Cerebellar nuclear complex (tissue), 1 donor: ENCODE measurements around the gene SRP72.
"Not testable (repeated sequence)": the region's sequence is repeated elsewhere in the genome, so short reads cannot be mapped to it uniquely, and the experiment has no call there.

Source experiments
- DNase-seq, 2 experiments: peaks; one replicate each; lab custom pipeline; 2025; lab: John Stamatoyannopoulos, UW

Gene SRP72

DNA sequence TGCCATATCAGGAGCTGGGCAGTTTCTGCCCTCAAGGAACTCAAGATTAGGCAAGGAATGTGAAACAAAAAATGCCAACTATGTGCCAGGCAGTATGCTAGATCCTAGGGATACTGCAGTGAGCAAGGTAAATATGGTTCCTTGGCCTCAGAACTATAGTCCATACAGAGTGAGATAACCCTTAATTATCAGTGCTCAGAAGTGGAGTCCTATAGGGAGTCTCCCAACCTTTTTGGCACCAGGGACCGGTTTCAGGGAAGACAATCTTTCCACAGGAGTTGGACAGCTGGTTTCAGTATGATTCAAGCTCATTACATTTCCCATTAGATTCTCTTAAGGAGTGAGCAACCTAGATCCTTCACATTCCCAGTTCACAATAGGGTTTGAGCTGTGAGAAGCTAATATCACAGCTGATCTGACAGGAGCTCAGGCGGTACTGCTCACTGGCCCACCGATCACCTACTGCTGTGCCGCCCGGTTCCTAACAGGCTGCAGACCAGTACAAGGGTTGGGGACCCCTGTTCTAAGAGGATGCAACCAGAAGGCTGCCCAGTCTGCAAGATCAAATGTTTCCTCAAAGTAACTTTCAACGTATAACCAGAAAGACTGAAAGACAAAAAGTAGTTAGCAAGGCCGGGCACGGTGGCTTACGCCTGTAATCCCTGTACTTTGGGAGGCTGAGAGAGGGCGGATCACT lies 1.7 kb upstream of the SRP72 start:
- DNase-seq = no peak

DNA sequence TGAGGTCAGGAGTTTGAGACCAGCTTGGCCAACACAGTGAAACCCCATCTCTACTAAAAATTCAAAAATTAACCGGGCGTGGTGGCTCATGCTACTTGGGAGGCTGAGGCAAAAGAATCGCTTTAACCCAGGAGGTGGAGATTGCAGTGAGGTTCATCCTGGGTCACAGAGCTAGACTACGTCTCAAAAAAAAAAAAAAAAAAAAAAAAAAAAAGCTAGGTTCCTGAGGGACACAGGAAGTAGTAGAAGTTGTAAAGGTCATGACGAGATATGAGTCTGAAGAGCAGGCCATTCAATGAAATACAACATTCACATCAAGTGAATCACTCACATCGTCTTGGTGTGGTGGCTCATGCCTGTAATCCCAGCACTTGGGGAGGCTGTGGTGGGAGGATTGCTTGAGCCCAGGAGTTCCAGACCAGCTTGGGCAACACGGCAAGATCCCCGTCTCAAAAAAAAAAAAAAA lies 1.1 kb upstream of the SRP72 start:
- not testable (repeated sequence) for DNase-seq

DNA sequence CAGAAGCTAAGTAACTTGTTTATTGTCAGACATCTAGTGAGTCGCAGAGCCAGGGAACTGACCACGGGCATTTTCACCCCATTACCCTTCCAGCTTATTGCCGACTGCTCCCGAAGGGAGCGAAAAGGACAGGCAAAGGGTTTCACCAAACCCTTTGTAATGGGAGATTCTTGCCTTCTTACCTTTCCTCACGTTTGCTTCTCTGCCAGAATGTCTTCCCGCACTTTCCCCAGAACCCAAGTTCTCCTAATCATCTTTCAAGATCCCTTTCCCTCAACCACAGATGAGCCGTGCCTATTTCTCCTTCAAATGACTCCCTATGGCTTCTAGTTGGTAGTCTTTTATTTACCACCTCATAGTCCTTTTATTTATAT lies 520 bp upstream of the SRP72 start:
- no peak for DNase-seq

DNA sequence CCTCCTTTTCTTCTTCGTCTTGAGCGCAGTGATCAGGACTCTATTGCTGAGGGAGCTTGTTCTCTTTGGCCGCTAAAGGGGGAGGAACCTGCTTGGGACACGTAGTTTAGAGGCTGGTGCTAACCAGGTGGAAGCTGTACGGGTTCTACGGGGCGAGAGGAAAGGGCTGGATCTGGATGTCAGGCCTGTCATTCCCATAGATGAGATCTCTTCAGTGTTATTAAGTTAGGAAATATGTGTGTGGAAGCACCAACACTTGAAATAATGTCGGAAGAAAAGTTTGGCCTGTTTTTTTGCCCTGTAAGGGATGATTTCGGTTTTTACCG lies 643 bp downstream of the SRP72 start:
- no peak for DNase-seq

DNA sequence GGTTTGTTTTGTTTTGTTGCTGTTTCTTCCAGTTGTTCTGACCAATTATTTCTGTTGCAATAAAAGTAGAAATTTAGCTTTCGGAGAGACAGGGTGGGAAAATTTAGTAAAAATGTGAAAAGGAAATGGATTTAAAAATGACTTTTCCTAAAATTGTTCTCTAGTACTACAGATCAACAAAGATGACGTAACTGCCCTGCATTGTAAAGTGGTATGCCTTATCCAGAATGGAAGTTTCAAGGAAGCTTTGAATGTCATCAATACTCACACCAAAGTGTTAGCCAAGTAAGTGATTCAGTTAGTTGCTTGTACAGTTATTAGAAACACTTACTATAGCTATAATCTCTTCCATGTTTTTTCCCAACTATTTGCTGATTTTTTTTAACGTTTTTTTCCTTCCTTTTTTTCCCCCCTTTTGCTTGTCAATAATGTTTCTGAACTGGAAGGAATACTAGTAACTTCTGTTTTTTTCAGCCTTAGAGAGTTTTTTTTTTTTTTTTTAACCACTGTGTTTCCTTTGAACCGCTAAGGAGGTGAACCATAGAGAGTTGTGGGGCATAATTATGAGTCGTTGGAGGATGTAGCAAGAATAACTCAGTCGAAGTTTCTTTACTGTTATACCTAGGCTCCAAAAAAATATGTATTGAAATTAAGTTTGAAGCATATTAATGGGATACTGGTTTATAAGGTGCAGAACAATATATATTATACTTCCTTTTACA lies 2.2 kb downstream of the SRP72 start:
- no peak for DNase-seq

DNA sequence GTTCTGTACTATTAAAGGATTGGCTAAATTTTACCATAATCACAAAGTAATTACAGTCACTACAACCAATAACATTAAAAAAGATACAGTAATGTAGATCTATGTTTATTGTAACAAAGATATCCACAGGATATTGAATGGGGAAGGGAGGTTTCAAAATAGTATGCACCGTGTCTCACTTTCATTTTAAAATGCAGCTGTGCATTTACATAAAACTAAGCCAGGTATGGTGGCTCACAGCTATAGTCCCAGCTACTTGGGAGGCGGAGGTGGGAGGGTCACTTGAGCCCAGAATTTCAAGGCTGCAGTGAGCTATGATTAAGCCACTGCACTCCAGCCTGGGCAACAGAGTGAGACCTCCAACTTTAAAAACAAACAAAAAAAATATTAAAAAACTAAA lies 8.5 kb downstream of the SRP72 start:
- DNase-seq = no peak

DNA sequence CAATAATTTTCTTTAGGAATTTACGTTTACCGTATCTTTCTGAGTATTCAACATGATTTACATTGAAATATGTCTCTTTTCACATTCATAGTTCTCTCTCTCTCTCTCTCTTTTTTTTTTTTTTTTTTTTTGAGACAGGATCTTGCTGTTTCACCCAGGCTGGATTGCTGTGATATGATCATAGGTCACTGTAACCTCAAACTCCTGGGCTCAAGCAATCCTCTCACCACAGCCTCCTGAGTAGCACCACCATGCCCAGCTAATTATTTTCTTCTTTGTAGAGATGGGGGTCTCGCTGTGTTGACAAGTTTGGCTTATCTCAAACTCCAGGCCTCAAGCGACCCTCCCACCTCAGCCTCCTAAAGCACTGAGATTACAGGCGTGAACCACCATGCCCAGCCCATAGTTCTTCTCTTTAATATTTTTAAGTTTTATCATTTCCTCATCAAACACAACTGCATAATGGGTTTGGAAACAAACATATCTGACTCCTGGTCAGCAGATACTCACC lies 9.8 kb downstream of the SRP72 start:
- DNase-seq = no peak

DNA sequence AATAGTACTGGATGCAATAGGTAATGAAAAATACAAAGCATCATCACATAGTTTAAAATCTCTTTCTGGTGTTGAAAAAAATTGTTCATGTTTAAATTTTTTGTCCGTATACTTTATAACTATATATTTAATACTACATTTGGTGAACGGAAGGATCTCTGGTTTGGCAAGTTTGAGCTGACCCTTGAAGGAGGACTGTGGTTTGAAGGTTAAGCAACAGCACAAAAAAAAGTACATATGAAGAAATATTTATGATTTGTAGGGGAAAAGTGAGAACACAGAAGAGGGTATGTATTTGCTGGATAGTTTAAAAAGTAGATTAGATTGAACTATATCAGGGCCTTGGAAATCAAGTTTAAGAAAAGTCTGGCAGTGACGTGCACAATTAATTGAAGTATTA lies 13.3 kb downstream of the SRP72 start:
- no peak for DNase-seq

DNA sequence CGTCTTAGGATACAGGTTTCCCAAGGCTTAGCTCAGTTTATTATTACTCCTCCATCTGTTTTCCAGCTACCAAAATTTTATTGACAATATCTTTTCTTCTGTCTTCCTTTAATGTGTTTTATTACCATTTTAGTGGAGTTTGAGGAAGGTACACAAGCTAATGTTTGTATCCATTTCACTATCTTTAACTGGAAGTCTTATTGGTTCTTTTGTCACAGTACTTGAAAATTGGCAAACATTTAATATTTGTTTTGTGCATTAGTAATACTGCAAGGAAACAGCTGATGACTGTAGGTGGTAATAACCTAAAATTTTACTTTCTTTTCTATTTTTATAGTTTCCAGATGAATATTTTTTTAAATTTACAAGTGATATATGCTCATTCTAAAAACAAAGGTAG lies 28.8 kb downstream of the SRP72 start:
- no peak for DNase-seq

DNA sequence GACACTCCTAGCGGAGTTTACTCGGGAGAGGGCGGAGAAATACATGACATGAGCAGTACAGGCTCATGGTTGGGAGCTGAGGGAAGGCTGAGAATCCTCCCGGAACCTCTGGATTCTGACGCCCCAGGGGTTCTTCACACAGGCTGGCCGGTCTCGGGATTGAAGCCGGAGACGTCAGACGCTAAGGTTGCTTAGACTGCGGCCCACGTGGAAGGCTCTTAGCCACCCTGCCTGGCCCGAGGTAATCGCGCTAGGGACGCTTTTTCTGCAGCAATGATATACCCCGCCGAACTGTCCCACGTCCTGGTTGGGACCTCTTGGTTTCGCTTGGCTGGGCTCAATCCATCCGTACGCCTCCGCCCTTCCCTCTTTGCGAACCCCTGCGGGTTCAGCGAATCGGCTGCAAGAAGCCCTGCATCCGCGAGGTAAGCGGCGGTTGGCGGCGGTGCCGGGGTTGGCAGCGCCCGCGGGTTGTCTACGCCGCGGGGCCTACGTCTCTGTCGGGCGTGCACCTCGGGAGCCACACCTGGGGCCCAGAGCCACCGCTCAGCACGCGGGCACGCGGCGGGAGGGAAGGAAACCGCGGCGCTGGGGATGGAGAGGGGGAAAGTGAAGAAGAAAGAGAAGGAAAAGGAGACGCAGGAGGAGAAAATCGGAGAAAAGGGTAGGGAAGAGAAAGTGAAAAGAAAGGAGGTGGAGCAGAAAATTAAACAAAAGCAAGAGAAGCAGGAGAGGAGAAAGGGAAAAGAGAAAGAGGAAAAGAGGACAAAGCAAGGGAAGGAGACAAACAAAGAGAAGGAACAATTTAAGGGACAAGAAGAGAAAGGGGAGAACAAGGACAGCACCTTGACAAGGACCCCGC lies 38.1 kb downstream of the SRP72 start, which contains the start of gene ARL9:
Gene ARL9, plus strand, starts transcription at position 523 of the 862 bp plus-strand sequence. Its CDS starts 72 bp downstream, at position 595.
- DNase-seq = no peak

DNA sequence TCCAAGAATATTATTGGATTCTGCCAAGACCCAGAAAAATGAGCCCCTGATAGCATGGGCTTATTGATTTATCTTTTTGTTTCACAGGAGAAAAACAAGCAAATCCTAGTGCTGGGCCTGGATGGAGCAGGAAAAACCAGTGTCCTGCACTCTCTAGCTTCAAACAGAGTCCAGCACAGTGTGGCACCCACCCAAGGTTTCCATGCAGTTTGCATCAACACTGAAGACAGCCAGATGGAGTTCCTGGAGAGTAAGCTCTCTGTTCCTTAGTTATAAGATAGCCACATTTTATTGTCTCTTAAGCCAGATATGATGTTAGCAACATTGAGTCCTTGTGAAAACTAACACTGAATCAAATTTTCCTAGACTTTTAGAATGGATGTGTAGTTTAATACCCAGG lies 43.7 kb downstream of the SRP72 start:
- no peak for DNase-seq

DNA sequence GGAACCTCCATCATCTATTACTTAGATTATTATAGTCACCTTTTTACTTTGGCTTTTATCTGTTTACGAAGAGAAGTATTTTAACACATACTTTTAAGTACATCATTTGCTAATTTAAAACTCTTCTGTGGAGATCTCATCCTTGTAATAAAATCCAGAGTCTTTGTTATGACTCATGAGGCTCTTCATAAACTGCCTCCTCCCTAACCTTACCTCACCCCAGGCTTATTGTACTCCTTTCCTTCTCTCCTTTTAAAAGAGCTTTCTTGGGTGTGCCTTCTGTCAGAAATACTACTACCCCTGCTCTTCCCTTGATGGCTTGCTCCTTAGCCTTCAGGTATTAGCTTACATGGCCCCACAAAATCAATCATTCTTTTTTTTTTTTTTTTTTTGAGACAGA lies 44.7 kb downstream of the SRP72 start:
- DNase-seq = no peak

DNA sequence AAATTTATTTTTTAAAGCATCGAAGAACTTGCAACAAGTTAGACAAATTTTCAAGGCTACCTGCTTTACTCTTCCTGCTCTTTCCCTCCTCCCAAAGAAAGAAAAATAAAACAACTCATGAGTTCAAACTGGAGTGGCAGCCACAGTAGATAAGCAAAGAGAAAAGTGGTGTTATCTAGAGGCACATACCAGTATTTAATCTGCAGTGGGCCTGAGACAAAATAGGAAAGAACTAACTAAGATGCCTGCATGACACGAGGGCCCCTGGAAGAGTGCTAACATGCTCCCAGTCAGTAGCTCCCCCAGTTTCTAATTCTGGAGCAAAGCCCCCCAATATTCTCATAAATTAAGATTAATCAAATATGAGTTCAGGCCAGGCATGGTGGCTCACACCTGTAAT lies 46.1 kb downstream of the SRP72 start:
- DNase-seq = no peak

DNA sequence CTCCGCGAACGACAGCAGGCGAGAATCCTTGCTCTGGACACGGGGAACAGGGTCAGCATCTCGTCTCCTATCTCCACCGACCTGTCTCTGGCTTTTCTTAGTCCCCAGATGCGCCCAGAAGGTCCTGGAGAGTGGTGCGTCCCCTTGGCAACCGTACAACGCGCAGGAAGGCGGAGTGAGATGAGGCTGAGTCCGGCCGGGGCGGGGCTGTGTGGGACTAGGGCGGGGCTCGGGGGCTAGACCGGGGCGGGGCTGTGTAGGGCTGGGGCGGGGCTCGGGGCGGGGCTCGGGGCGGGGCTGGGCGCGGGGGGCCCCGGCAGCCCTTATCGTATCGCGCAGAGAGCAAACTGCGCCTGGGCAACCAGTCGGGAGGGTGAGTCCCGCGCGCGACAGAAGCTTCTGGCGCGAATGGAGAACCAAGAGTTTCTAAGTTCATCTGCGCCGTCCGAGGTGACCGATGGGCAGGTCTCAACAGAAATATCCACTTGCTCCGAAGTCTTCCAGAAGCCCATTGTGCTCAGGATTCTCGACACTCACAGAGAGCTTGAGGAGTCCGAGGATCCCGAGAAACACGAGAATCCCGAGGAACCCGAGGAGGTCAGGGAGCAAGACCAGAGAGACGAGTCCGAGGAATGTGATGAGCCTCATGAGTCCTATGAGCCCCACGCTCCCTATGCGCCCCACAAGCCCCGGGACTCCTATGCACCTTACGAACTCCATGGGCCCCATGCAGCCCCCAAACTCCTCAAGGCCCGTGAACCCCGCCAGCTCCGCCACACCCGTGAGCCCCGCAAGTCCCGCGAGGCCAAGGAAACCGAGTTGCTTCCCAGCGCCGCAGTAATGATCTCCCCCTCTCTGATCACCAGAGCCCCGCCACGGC lies 63.1 kb downstream of the SRP72 start:
- DNase-seq = peak in 1 of 2 experiments; percentile 68

DNA sequence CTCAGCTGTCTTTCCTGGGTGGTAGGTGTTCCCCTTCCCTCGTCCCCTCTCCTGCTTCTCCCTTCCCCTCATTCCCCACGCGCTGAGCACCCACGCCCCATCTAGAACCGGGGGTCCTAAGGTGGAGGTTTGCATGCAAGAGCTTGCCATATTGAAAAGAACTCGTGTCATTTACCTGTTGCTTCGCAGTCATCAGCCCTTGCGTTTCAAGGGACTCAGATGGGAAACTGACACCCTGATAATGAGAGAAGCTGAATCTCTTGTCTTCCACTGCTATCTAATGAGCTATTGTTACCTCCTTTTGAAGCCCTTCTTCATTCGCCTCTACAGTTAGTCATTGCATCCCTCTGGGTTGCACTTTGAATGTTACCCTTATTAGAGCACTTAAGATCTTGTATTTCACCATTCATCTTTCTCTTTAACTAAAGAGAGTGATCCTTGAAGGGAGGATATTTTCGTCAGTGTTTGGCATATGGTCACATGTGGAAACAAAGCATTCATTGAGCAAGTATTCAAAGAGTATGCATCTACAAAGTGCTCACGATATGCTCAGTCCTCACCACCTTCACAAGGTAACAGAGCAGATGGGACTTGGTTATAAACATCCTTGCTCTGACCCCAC lies 63.8 kb downstream of the SRP72 start:
- DNase-seq = no peak

DNA sequence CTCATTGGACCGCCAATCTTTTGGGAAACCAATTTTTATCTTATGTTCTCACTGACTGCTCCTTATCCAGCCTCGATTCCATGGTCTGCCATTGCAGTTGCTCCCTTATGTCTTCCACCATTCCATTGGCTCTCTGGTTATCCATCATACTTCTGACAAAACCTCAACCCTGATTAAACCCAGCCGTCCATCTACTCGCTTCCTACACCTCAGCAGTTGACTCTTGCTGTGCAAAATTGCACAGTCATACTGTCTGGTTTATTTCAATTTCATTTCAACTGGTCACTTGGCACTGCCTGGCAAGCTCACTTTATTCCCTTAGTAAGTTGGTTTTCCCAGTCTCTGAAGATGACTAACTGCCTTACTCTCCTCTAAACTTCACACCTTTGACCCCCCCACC lies 64.4 kb downstream of the SRP72 start:
- DNase-seq = no peak

DNA sequence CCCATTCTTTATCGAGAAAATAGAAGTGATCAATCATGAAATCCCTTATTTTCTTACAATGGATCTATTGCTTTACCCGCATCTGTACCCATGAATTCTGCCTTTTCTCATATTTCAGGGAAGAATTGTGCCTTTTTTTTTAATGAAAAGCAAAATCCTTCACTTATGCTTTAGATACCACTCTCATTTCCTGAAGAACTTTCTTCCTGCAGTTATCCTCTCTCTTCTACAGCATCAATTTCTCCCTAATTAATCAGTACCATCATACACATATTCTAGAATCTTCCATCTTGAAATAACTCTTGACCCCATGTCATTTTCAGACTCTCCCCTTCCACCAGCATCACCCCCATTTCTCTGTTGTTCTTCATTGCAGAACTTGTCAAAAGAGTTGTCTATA lies 64.8 kb downstream of the SRP72 start:
- no peak for DNase-seq

DNA sequence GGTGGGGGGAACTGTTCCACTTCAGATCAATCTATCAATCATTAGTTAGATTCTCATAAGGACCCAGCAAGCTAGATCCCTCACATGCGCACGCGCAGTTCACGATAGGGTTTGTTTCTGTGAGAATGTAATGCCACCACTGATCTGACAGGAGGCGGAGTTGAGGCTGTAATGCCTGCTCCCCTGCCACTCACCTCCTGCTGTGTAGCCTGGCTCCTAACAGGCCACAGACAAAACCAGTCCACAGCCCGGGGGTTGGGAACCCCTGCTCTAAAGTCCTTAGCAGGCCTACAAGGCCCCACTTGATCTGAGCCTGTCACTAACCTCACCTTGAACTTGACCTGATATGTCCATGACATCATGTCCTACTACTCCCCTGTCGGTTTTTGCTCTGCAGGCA lies 68.5 kb downstream of the SRP72 start:
- no peak for DNase-seq

DNA sequence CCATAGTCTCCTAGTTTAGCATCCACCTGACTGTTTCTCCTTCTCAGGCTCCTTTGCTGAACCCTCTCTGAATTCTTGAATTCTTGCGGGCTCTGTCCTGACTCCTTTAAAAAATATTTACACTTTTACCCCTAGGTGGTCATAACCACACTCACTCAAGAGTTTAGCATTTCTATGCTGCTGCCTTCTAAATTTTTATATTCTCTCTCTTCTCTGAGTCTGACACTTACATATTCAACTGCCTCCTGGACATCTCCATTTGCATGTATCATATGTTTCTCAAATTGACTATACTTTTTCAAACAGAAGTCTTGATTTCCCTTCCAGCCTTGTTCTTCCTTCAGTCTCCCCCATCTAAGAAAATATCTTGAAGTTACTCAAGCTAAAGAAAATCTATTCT lies 69.7 kb downstream of the SRP72 start:
- no peak for DNase-seq

DNA sequence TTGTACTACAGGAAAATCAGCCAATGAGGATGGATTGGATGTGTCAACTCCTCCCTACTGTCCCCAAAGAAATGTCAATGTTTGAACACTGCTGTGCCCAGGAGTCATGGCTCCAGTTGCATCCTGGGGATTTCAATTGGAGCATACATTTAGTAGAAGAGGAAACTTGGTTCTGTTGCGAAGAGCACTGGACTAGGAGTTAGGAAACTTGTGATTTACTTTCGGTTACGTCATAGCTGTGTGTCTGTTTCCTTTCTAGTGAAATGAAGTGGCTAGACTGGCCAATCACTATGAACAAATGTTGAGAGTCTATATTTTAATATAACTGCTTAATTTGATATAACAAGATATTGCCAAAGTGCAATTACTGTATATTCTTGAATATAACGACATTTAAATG lies 73.4 kb downstream of the SRP72 start:
- DNase-seq = no peak

DNA sequence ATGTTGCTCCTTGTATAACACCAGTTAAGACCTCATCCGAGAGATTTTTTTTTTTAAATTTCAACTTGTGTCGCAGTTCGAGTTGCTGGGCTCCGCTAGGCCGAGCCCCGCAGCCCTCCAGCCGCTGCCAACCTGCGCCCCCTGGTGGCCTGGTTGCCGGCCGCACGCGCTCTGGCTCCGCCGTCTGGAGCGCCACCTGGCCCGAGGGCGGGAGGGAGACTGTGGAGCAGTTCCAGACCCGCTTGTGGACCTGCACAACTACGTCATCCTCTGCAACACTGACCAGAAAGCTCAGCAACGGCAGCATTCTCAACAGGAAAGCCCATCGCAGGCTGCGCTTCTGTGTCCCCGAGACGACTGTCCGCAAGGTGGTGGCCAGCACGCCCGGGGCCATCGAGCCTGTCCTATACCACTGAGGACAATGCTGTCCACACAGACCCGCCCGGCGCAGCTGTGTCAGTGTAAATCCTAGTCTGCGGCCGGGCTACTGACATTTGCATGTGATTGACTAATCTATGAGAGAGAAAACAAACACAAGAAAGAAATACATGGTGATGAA lies 77.2 kb downstream of the SRP72 start:
- DNase-seq = peak; percentile 15 to 79
